Activated T-cell treated with anti-CD3 and anti-CD28 coated beads, Interleukin-2, amount 50 U/mL, for 1 hour (primary cell): ENCODE results near the gene PWWP2B.

ENCODE experiments used
- DNase-seq: peaks from one replicate; pipeline ENCODE4 v3.0.0-alpha.2; 2020

The PWWP2B gene

GRCh38 chr10:132397036-132397541, at the start of gene PWWP2B:
Gene PWWP2B (plus strand): TSS chr10:132397200. CDS start chr10:132397227, 27 bp downstream.
- peak; percentile 79 for DNase-seq

- DNase-seq, result no peak
Observed at GRCh38 chr10:132347211-132347930, 49.6 kb upstream of the PWWP2B start.

GRCh38 chr10:132347931-132348267, 49.1 kb upstream of the PWWP2B start:
- no peak for DNase-seq

GRCh38 chr10:132349766-132350165, 47.2 kb upstream of the PWWP2B start:
- DNase-seq, result no peak

- DNase-seq, result no peak
Observed at GRCh38 chr10:132350391-132350790, 46.6 kb upstream of the PWWP2B start.

- no peak for DNase-seq
Observed at GRCh38 chr10:132350946-132351345, 46.1 kb upstream of the PWWP2B start.

GRCh38 chr10:132351611-132352010, 45.4 kb upstream of the PWWP2B start:
- no peak for DNase-seq

- peak; percentile 80 for DNase-seq
Observed at GRCh38 chr10:132352462-132353308, 44.3 kb upstream of the PWWP2B start.

- no peak for DNase-seq
Observed at GRCh38 chr10:132353456-132354355, 43.3 kb upstream of the PWWP2B start.

GRCh38 chr10:132354356-132355094, 42.5 kb upstream of the PWWP2B start:
- DNase-seq, result no peak

- DNase-seq, result no peak
Observed at GRCh38 chr10:132355297-132355696, 41.7 kb upstream of the PWWP2B start.

- DNase-seq, result no peak
Observed at GRCh38 chr10:132355754-132356153, 41.2 kb upstream of the PWWP2B start.

GRCh38 chr10:132356621-132357195, 40.3 kb upstream of the PWWP2B start:
- no peak for DNase-seq

GRCh38 chr10:132357286-132358058, 39.5 kb upstream of the PWWP2B start:
- no peak for DNase-seq

- peak; percentile 14 for DNase-seq
Observed at GRCh38 chr10:132359305-132360040, 37.5 kb upstream of the PWWP2B start.

GRCh38 chr10:132360766-132361447, 36.1 kb upstream of the PWWP2B start:
- peak; percentile 39 for DNase-seq

- peak; percentile 11 for DNase-seq
Observed at GRCh38 chr10:132361581-132362101, 35.4 kb upstream of the PWWP2B start.

GRCh38 chr10:132362151-132362611, 34.8 kb upstream of the PWWP2B start:
- peak; percentile 3 for DNase-seq

GRCh38 chr10:132363376-132363775, 33.6 kb upstream of the PWWP2B start:
- peak; percentile 9 for DNase-seq
